ENCODE results near the gene ADAMTSL1. TPM values are rescaled to one million over a fixed set of nuclear protein-coding genes. Genes with fewer than 3 reads are reported as not detected.

ADAMTSL1 gene
- total RNA-seq, 4 donors from 2014 or later, result 2.8 to 26.4 (median 9.4) TPM

GRCh38 chr9:18457510-18457909, 16.4 kb upstream of the ADAMTSL1 start:
- Histone ChIP-seq H3K27ac (no peak overlapping the region), H3K27me3 (no peaks in the 10 kb centered on the region), H3K9me3 (no peaks in the 10 kb centered on the region), H3K36me3 (no peaks in the 10 kb centered on the region), H3K4me3 (no peak overlapping the region), H3K4me1 (peaks cover 0 to 11% (median 0%) of the 10 kb centered on the region in 4 donors)
- no peak for TF ChIP-seq CTCF (IDR thresholded peaks at IDR 0.05)
- TF ChIP-seq POLR2A (IDR thresholded peaks at IDR 0.05), result no peak
- no peak for DNase-seq

- no peaks in the 10 kb centered on the region for H3K9me3 ChIP-seq
- H3K4me3 ChIP-seq, result no peak overlapping the region
- DNase-seq, result no peak
- no peaks in the 10 kb centered on the region for H3K36me3 ChIP-seq
- no peaks in the 10 kb centered on the region for H3K27me3 ChIP-seq
- H3K4me1 ChIP-seq, result peaks cover 0 to 11% (median 0%) of the 10 kb centered on the region in 4 donors
- H3K27ac ChIP-seq, result no peak overlapping the region
- TF ChIP-seq POLR2A (IDR thresholded peaks at IDR 0.05), result no peak
- TF ChIP-seq CTCF (IDR thresholded peaks at IDR 0.05), result no peak
These were observed 13.9 kb upstream of the ADAMTSL1 start for GRCh38 chr9:18459962-18460584.

GRCh38 chr9:18461496-18461895, 12.5 kb upstream of the ADAMTSL1 start:
- peaks cover 0 to 4% (median 0%) of the 10 kb centered on the region in 4 donors for H3K4me1 ChIP-seq
- no peak overlapping the region for H3K27ac ChIP-seq
- H3K36me3 ChIP-seq, result no peaks in the 10 kb centered on the region
- H3K4me3 ChIP-seq, result no peak overlapping the region
- no peaks in the 10 kb centered on the region for H3K9me3 ChIP-seq
- DNase-seq, result no peak
- H3K27me3 ChIP-seq, result no peaks in the 10 kb centered on the region
- TF ChIP-seq POLR2A (IDR thresholded peaks at IDR 0.05), result no peak
- TF ChIP-seq CTCF (IDR thresholded peaks at IDR 0.05), result no peak

GRCh38 chr9:18463991-18464390, 10.0 kb upstream of the ADAMTSL1 start:
- H3K4me1 ChIP-seq, result no peaks in the 10 kb centered on the region
- TF ChIP-seq POLR2A (IDR thresholded peaks at IDR 0.05), result no peak
- no peak for TF ChIP-seq CTCF (IDR thresholded peaks at IDR 0.05)
- H3K4me3 ChIP-seq, result no peak overlapping the region
- no peaks in the 10 kb centered on the region for H3K27me3 ChIP-seq
- no peak for DNase-seq
- H3K36me3 ChIP-seq, result no peaks in the 10 kb centered on the region
- H3K9me3 ChIP-seq, result no peaks in the 10 kb centered on the region
- no peak overlapping the region for H3K27ac ChIP-seq

- Histone ChIP-seq H3K4me3 (no peak overlapping the region), H3K27me3 (no peaks in the 10 kb centered on the region), H3K36me3 (no peaks in the 10 kb centered on the region), H3K9me3 (no peaks in the 10 kb centered on the region), H3K4me1 (no peaks in the 10 kb centered on the region), H3K27ac (no peak overlapping the region)
- TF ChIP-seq CTCF (IDR thresholded peaks at IDR 0.05), result no peak
- no peak for TF ChIP-seq POLR2A (IDR thresholded peaks at IDR 0.05)
- DNase-seq, result no peak
These were observed 7.9 kb upstream of the ADAMTSL1 start for GRCh38 chr9:18466101-18466500.

- no peak for DNase-seq
- TF ChIP-seq POLR2A (IDR thresholded peaks at IDR 0.05) (no peak), CTCF (IDR thresholded peaks at IDR 0.05) (no peak)
- Histone ChIP-seq H3K27me3 (no peaks in the 10 kb centered on the region), H3K36me3 (no peaks in the 10 kb centered on the region), H3K9me3 (no peaks in the 10 kb centered on the region), H3K27ac (no peak overlapping the region), H3K4me1 (no peaks in the 10 kb centered on the region), H3K4me3 (no peak overlapping the region)
These were observed 6.3 kb upstream of the ADAMTSL1 start for GRCh38 chr9:18467696-18468095.
